ENCODE data around the gene OASL.
"Not testable (repeated sequence)": the region's sequence is repeated elsewhere in the genome, so short reads cannot be mapped to it uniquely, and the experiment has no call there.

Gene OASL

GRCh38 chr12:121053706-121054105 is 14.7 kb upstream of the OASL start:
- no peak overlapping the region for H3K27ac ChIP-seq (ENCODE audit: low read length)
- no peak overlapping the region for H3K9ac ChIP-seq (ENCODE audit: low read depth, low read length)
- no peaks in the 10 kb centered on the region for H3K36me3 ChIP-seq (ENCODE audit: insufficient read depth, low read depth, low read length)
- H3K4me1 ChIP-seq (ENCODE audit: insufficient read depth, low read length): no peaks in the 10 kb centered on the region; the same call in 1 of the 2 replicates
- H3K27me3 ChIP-seq (ENCODE audit: insufficient read depth, low read length): no peaks in the 10 kb centered on the region
- no peaks in the 10 kb centered on the region for H3K9me3 ChIP-seq (ENCODE audit: insufficient read depth, low read depth, low read length)
- no peak overlapping the region for H3K4me3 ChIP-seq (ENCODE audit: low read length)

- no peaks in the 10 kb centered on the region; the same call in 1 of the 2 replicates for H3K4me1 ChIP-seq (ENCODE audit: insufficient read depth, low read length)
- H3K36me3 ChIP-seq (ENCODE audit: insufficient read depth, low read depth, low read length): no peaks in the 10 kb centered on the region
- no peak overlapping the region for H3K27ac ChIP-seq (ENCODE audit: low read length)
- no peaks in the 10 kb centered on the region for H3K27me3 ChIP-seq (ENCODE audit: insufficient read depth, low read length)
- no peak overlapping the region for H3K9ac ChIP-seq (ENCODE audit: low read depth, low read length)
- H3K9me3 ChIP-seq (ENCODE audit: insufficient read depth, low read depth, low read length): no peaks in the 10 kb centered on the region
- no peak overlapping the region for H3K4me3 ChIP-seq (ENCODE audit: low read length)
Measured at GRCh38 chr12:121050725-121051124, 11.7 kb upstream of the OASL start.

GRCh38 chr12:121048442-121048841 is 9.4 kb upstream of the OASL start:
- H3K27me3 ChIP-seq (ENCODE audit: insufficient read depth, low read length): no peaks in the 10 kb centered on the region

GRCh38 chr12:121047400-121047799 is 8.4 kb upstream of the OASL start:
- not testable (repeated sequence) for H3K27me3 ChIP-seq (ENCODE audit: insufficient read depth, low read length)

More at GRCh38 chr12:121048442-121048841, 9.4 kb upstream of the OASL start:
- Histone ChIP-seq H3K9me3 (ENCODE audit: insufficient read depth, low read depth, low read length) (no peaks in the 10 kb centered on the region), H3K4me3 (ENCODE audit: low read length) (no peak overlapping the region), H3K27ac (ENCODE audit: low read length) (no peak overlapping the region), H3K9ac (ENCODE audit: low read depth, low read length) (no peak overlapping the region), H3K4me1 (ENCODE audit: insufficient read depth, low read length) (no peaks in the 10 kb centered on the region; the same call in 1 of the 2 replicates), H3K36me3 (ENCODE audit: insufficient read depth, low read depth, low read length) (no peaks in the 10 kb centered on the region)

DNA sequence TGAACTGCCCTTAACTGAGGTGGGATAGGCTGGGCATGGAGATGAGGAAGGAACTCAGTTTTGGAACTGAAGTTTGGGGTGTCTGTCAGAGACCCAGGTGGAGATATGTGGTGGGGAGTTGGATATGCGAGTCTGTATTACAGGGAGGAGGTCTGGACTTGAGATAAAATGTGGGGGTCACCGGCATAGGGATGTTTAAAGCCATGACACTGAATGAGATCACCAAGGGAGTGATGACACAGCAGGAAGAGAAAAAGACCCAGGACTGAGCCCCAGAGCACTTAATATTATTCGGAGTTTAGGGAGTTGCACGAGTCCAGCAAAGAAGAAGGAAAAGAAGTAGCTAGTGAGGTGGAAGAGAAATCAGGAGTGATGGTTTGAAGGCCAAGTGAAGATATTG is 4.0 kb upstream of the OASL start:
- no peak overlapping the region for H3K27ac ChIP-seq (ENCODE audit: low read length)
- H3K4me1 ChIP-seq (ENCODE audit: insufficient read depth, low read length): no peaks in the 10 kb centered on the region
- no peaks in the 10 kb centered on the region for H3K36me3 ChIP-seq (ENCODE audit: insufficient read depth, low read depth, low read length)
- no peaks in the 10 kb centered on the region for H3K9me3 ChIP-seq (ENCODE audit: insufficient read depth, low read depth, low read length)
- H3K4me3 ChIP-seq (ENCODE audit: low read length): no peak overlapping the region
- no peaks in the 10 kb centered on the region for H3K27me3 ChIP-seq (ENCODE audit: insufficient read depth, low read length)
- no peak overlapping the region for H3K9ac ChIP-seq (ENCODE audit: low read depth, low read length)

More at GRCh38 chr12:121047400-121047799, 8.4 kb upstream of the OASL start:
- not testable (repeated sequence) for H3K4me1 ChIP-seq (ENCODE audit: insufficient read depth, low read length); H3K4me3 ChIP-seq (ENCODE audit: low read length); H3K9me3 ChIP-seq (ENCODE audit: insufficient read depth, low read depth, low read length); H3K27ac ChIP-seq (ENCODE audit: low read length); H3K36me3 ChIP-seq (ENCODE audit: insufficient read depth, low read depth, low read length); H3K9ac ChIP-seq (ENCODE audit: low read depth, low read length)

- no peak overlapping the region for H3K27ac ChIP-seq (ENCODE audit: low read length)
- no peaks in the 10 kb centered on the region for H3K4me1 ChIP-seq (ENCODE audit: insufficient read depth, low read length)
- no peak overlapping the region for H3K4me3 ChIP-seq (ENCODE audit: low read length)
- H3K9me3 ChIP-seq (ENCODE audit: insufficient read depth, low read depth, low read length): no peaks in the 10 kb centered on the region
- H3K9ac ChIP-seq (ENCODE audit: low read depth, low read length): no peak overlapping the region
- no peaks in the 10 kb centered on the region for H3K27me3 ChIP-seq (ENCODE audit: insufficient read depth, low read length)
- H3K36me3 ChIP-seq (ENCODE audit: insufficient read depth, low read depth, low read length): no peaks in the 10 kb centered on the region
Measured at GRCh38 chr12:121036810-121037326, 2.2 kb downstream of the OASL start.

DNA sequence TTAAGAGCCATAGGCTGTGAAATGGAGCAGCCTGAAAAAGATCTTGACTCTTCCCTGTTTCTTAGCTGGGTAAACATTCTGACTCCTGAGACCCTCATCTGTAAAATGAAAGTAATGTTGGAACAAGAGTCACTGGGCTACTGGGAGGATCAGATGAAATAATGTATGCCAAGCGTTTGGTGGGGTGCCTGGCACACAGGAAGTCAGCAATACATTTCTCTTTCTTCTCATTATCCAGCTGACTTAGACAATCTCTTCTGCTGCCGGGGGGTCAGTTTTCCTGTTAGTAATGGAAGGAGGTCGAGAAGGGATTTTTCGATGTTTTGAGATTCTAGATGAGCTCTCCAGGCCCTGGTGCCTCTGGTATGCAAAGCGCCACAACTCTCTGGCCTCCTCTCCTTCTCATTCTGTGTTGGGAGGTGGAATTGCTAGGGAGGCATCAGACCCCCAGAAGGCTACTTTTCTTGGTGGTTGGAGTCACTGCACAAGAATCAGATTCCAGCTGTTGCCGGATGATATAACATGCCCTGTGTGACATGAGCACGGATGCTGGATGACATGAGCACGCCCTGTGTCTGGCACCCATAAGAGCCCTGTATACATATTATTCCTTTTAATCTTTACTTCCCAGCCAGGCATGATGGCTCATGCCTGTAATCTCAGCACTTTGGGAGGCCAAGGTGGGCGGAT is 4.3 kb downstream of the OASL start:
- no peak overlapping the region for H3K4me3 ChIP-seq (ENCODE audit: low read length)
- H3K27ac ChIP-seq (ENCODE audit: low read length): no peak overlapping the region
- no peaks in the 10 kb centered on the region for H3K36me3 ChIP-seq (ENCODE audit: insufficient read depth, low read depth, low read length)
- H3K9ac ChIP-seq (ENCODE audit: low read depth, low read length): no peak overlapping the region
- H3K9me3 ChIP-seq (ENCODE audit: insufficient read depth, low read depth, low read length): no peaks in the 10 kb centered on the region
- 0 out of 2 replicates have a peak, but pooled peaks cover 3% of the 10 kb centered on the region for H3K4me1 ChIP-seq (ENCODE audit: insufficient read depth, low read length)
- H3K27me3 ChIP-seq (ENCODE audit: insufficient read depth, low read length): no peaks in the 10 kb centered on the region

DNA sequence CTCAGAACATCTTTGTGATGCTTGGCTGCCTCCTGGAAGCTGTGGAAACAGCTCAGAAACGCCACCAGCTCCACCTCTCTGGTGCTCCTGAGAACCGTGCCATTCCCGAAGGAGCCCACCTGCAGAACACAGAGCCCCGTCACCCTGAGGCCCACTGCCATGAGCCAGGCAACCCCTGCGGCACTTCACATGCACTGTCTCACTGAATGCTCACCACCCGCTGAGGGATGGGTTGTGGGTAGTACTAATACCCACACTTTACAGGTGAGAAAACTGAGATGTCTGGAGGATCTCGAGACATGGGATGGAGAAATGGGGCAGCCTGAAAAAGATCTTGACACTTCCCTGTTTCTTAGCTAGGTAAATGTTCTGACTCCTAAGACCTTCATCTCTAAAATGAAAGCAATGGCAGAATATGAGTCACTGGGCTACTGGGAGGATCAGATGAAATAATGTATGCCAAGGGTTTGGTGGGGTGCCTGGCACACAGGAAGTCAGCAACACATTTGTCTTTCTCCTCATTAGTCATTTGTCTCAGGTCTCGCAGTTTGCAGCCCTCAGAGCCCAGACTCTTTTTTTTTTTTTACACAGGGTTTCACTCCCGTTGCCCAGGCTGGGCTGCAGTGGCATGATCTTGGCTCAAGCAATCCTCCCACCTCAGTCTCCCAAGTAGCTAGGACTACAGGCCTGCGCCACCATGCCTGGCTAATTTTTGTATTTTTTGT is 5.3 kb downstream of the OASL start:
- Histone ChIP-seq H3K4me1 (ENCODE audit: insufficient read depth, low read length) (0 out of 2 replicates have a peak, but pooled peaks cover 3% of the 10 kb centered on the region), H3K4me3 (ENCODE audit: low read length) (no peak overlapping the region), H3K36me3 (ENCODE audit: insufficient read depth, low read depth, low read length) (no peaks in the 10 kb centered on the region), H3K27ac (ENCODE audit: low read length) (no peak overlapping the region), H3K9me3 (ENCODE audit: insufficient read depth, low read depth, low read length) (no peaks in the 10 kb centered on the region), H3K9ac (ENCODE audit: low read depth, low read length) (no peak overlapping the region), H3K27me3 (ENCODE audit: insufficient read depth, low read length) (no peaks in the 10 kb centered on the region)

DNA sequence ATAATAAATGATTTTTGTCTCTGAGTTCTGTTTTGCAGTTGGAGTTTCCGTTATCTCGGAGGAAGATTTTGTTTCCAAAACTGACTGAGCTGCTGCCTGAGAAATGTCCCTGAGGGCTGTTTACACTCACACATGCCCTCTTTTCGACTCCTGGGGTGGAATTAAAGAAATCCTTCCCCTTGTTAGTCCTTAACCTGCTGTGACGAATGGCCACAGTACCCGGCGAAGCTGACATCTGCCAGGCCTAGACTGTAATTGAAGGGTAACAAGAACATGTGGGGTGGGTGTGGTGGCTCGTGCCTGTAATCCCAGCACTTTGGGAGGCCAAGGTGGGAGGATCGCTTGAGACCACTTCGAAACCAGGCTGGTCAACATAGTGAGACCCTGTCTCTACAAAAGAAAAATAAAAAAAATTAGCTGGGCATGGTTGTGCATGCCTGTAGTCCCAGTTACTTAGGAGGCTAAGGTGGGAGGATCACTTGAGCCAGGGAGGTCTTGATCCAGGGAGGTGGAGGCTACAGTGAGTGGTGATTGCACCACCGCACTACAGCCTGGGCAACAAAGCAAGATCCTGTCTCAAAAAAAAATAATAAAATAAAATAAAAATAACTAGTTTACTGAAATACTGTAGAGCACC is 8.4 kb downstream of the OASL start:
- Histone ChIP-seq H3K27ac (ENCODE audit: low read length) (no peak overlapping the region), H3K27me3 (ENCODE audit: insufficient read depth, low read length) (no peaks in the 10 kb centered on the region), H3K4me3 (ENCODE audit: low read length) (no peak overlapping the region), H3K9me3 (ENCODE audit: insufficient read depth, low read depth, low read length) (no peaks in the 10 kb centered on the region), H3K4me1 (ENCODE audit: insufficient read depth, low read length) (0 out of 2 replicates have a peak, but pooled peaks cover 3% of the 10 kb centered on the region), H3K36me3 (ENCODE audit: insufficient read depth, low read depth, low read length) (no peaks in the 10 kb centered on the region), H3K9ac (ENCODE audit: low read depth, low read length) (no peak overlapping the region)

DNA sequence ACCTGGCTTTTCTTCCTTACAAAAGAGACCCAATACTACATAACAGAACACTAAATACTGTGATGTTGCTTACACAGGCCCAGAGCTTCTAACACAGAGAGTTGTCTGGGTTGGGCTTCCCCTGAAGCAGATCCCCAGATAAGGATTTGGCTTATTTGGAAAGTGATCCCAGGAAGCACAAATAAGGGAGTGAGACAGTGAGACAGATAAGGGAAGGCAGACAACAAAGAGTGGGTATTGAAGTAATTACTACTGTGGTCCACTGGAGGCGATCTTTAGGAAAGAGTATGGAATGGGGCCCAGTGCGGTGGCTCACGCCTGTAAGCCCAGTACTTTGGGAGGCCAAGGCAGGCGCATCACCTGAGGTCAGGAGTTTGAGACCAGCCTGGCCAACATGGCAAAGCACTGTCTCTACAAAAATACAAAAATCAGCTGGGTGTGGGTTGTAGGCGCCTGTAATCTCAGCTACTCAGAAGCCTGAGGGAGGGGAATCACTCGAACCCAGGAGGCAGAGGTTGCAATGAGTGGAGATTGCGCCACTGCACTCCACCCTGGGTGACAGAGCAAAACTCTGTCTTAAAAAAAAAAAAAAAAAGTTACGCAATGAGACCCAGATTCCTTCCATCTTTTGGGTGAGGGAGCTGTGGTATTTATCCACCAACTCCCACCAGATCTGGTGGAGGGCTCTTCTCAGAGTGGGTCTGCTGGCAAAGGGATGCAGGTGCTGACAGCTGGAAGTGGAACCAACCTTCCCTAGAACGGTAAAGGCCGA is 12.6 kb downstream of the OASL start:
- H3K27me3 ChIP-seq (ENCODE audit: insufficient read depth, low read length): no peaks in the 10 kb centered on the region
- no peak overlapping the region for H3K9ac ChIP-seq (ENCODE audit: low read depth, low read length)
- no peaks in the 10 kb centered on the region for H3K9me3 ChIP-seq (ENCODE audit: insufficient read depth, low read depth, low read length)
- H3K27ac ChIP-seq (ENCODE audit: low read length): no peak overlapping the region
- H3K36me3 ChIP-seq (ENCODE audit: insufficient read depth, low read depth, low read length): no peaks in the 10 kb centered on the region
- 0 out of 2 replicates have a peak, but pooled peaks cover 3% of the 10 kb centered on the region for H3K4me1 ChIP-seq (ENCODE audit: insufficient read depth, low read length)
- H3K4me3 ChIP-seq (ENCODE audit: low read length): no peak overlapping the region
